ENCODE results near the gene SLX9. TPM values are rescaled to one million over a fixed set of nuclear protein-coding genes. Genes with fewer than 3 reads are reported as not detected.

The SLX9 gene
- total RNA-seq, 1 donor from 2014 or later: 38.8 TPM

DNA sequence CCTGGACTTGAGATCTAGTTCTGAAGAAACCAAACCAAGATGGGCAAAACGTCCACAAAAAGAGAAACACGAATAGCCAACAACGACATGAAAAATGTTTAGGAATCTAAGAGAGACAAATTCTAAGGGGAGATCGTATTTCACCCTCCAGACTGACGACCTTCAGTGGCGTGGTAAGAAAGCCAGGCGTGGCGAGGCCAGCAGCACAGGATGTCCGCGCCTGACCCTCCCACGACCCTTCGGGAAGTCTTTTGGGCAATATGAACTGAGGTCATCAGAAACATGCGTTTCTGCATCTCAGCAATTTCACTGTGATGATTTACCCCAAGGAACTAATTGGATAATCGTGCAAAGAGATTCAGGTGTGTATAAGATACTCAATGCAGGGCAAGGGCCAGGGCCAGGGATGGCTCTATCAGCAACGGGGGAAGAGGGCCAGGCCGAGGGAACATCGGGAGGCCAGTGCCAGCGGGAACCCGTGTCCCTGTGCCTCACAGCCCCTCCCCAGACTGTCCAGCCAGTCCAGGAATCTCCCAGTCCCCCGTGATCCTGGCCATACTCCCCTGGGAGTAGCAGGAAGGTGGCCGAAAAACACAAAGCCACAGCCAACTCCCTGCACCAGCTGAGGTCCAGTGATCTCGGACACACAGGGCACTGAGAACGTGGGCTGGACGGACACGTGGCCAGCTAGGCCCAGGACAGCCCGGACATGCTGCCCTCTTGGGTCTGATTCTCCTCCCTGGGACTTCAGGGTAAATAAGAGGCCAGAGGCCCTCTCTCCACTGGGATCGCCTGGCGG lies 81.0 kb downstream of the SLX9 start:
- Mint-ChIP-seq H3K4me3 (ENCODE audit: unreplicated experiment) (no peak overlapping the region), H3K4me1 (ENCODE audit: low read depth, unreplicated experiment) (peaks cover 3% of the 10 kb centered on the region), H3K27me3 (ENCODE audit: low read depth, unreplicated experiment) (peaks cover 8% of the 10 kb centered on the region), H3K36me3 (ENCODE audit: low read depth, unreplicated experiment) (peaks cover 5% of the 10 kb centered on the region), H3K9me3 (ENCODE audit: unreplicated experiment) (peaks cover 19% of the 10 kb centered on the region), H3K27ac (ENCODE audit: unreplicated experiment) (no peak overlapping the region)
- TF ChIP-seq, protein P1, sequence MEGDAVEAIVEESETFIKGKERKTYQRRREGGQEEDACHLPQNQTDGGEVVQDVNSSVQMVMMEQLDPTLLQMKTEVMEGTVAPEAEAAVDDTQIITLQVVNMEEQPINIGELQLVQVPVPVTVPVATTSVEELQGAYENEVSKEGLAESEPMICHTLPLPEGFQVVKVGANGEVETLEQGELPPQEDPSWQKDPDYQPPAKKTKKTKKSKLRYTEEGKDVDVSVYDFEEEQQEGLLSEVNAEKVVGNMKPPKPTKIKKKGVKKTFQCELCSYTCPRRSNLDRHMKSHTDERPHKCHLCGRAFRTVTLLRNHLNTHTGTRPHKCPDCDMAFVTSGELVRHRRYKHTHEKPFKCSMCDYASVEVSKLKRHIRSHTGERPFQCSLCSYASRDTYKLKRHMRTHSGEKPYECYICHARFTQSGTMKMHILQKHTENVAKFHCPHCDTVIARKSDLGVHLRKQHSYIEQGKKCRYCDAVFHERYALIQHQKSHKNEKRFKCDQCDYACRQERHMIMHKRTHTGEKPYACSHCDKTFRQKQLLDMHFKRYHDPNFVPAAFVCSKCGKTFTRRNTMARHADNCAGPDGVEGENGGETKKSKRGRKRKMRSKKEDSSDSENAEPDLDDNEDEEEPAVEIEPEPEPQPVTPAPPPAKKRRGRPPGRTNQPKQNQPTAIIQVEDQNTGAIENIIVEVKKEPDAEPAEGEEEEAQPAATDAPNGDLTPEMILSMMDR (IDR thresholded peaks at IDR 0.05; ENCODE audit: insufficient read depth, low read depth, low read length): no peak
- no peak for TF ChIP-seq EZH2 (IDR thresholded peaks at IDR 0.05; ENCODE audit: insufficient read depth, low read length)
- Histone ChIP-seq H3K4me3 (ENCODE audit: insufficient read depth, low read depth, low read length) (no peak overlapping the region), H3K27me3 (ENCODE audit: insufficient read depth, low read length) (no peaks in the 10 kb centered on the region), H3K27ac (ENCODE audit: low read depth, low read length) (no peak overlapping the region), H3K4me2 (ENCODE audit: low read length) (no peak overlapping the region), H3K9me3 (ENCODE audit: insufficient read depth, low read depth, low read length) (peaks cover 4% of the 10 kb centered on the region), H3K79me2 (ENCODE audit: insufficient read depth, low read length) (no peaks in the 10 kb centered on the region), H3K4me1 (ENCODE audit: insufficient read depth, low read length) (peaks cover 20% of the 10 kb centered on the region), H4K20me1 (ENCODE audit: insufficient read depth, low read length) (no peaks in the 10 kb centered on the region), H3K36me3 (ENCODE audit: insufficient read depth, low read length) (no peaks in the 10 kb centered on the region), H3K9ac (ENCODE audit: low read length) (no peak overlapping the region), H2AFZ (ENCODE audit: low read depth, low read length) (no peak overlapping the region)
- FAIRE-seq (no peak), DNase-seq (ENCODE audit: low read depth) (no peak)

- H4K20me1 ChIP-seq (ENCODE audit: insufficient read depth, low read length): no peaks in the 10 kb centered on the region
- no peak overlapping the region for H3K27ac ChIP-seq (ENCODE audit: low read depth, low read length)
- H3K9me3 ChIP-seq (ENCODE audit: insufficient read depth, low read depth, low read length): peaks cover 4% of the 10 kb centered on the region
- TF ChIP-seq, protein P1 (IDR thresholded peaks at IDR 0.05; ENCODE audit: insufficient read depth, low read depth, low read length): no peak
- no peak for TF ChIP-seq EZH2 (IDR thresholded peaks at IDR 0.05; ENCODE audit: insufficient read depth, low read length)
- no peaks in the 10 kb centered on the region for H3K79me2 ChIP-seq (ENCODE audit: insufficient read depth, low read length)
- no peak overlapping the region for H3K4me2 ChIP-seq (ENCODE audit: low read length)
- FAIRE-seq (no peak), DNase-seq (ENCODE audit: low read depth) (no peak)
- H3K4me1 ChIP-seq (ENCODE audit: insufficient read depth, low read length): peaks cover 18% of the 10 kb centered on the region
- H3K4me1 Mint-ChIP-seq (ENCODE audit: low read depth, unreplicated experiment): peaks cover 3% of the 10 kb centered on the region
- no peaks in the 10 kb centered on the region for H3K36me3 ChIP-seq (ENCODE audit: insufficient read depth, low read length)
- no peak overlapping the region for H3K4me3 ChIP-seq (ENCODE audit: insufficient read depth, low read depth, low read length)
- peaks cover 19% of the 10 kb centered on the region for H3K9me3 Mint-ChIP-seq (ENCODE audit: unreplicated experiment)
- H3K27me3 ChIP-seq (ENCODE audit: insufficient read depth, low read length): no peaks in the 10 kb centered on the region
- H3K27me3 Mint-ChIP-seq (ENCODE audit: low read depth, unreplicated experiment): peaks cover 9% of the 10 kb centered on the region
- H2AFZ ChIP-seq (ENCODE audit: low read depth, low read length): no peak overlapping the region
- H3K4me3 Mint-ChIP-seq (ENCODE audit: unreplicated experiment): no peak overlapping the region
- no peak overlapping the region for H3K9ac ChIP-seq (ENCODE audit: low read length)
- H3K36me3 Mint-ChIP-seq (ENCODE audit: low read depth, unreplicated experiment): peaks cover 8% of the 10 kb centered on the region
- no peak overlapping the region for H3K27ac Mint-ChIP-seq (ENCODE audit: unreplicated experiment)
Measured at GRCh38 chr21:45021428-45022347, 81.9 kb downstream of the SLX9 start.

All from astrocyte (in vitro differentiated cells and primary cell).